Endodermal cell (in vitro differentiated cells): ENCODE data around the gene SSX5. TPM values are rescaled to one million over a fixed set of nuclear protein-coding genes. Genes with fewer than 3 reads are reported as not detected.
"Not testable (repeated sequence)": the region's sequence is repeated elsewhere in the genome, so short reads cannot be mapped to it uniquely, and the experiment has no call there.

Experiments
- DNase-seq: peaks from one replicate; pipeline ENCODE4 v3.0.0-alpha.2; 2017
- H3K27ac ChIP-seq: 2 replicates; pipeline ENCODE4 v1.5.1; 2013; ENCODE audit warnings: mild to moderate bottlenecking, low read depth, low read length, moderate library complexity
- H3K27me3 ChIP-seq: 2 replicates; pipeline ENCODE4 v1.6.1; 2013; ENCODE audit warnings: mild to moderate bottlenecking, low read length, moderate library complexity; ENCODE audit not compliant: insufficient read depth, control insufficient read depth, poor library complexity, severe bottlenecking
- H3K36me3 ChIP-seq: 2 replicates; pipeline ENCODE4 v1.7.0; 2013; ENCODE audit warnings: mild to moderate bottlenecking, low read length, moderate library complexity; ENCODE audit not compliant: control insufficient read depth, insufficient read depth
- H3K4me1 ChIP-seq: one replicate; pipeline ENCODE4 v1.7.0; 2013; ENCODE audit warnings: low read length; ENCODE audit not compliant: control insufficient read depth, insufficient read depth
- H3K4me3 ChIP-seq: 2 replicates; pipeline ENCODE4 v1.5.1; 2013; ENCODE audit warnings: mild to moderate bottlenecking, low read length, moderate library complexity
- H3K9ac ChIP-seq: 2 replicates; pipeline ENCODE4 v1.6.1; 2013; ENCODE audit warnings: mild to moderate bottlenecking, low read length, moderate library complexity; ENCODE audit not compliant: poor library complexity, severe bottlenecking; ENCODE audit errors: extremely low read depth
- H3K9me3 ChIP-seq: 2 replicates; pipeline ENCODE4 v1.6.1; 2013; ENCODE audit warnings: mild to moderate bottlenecking, low read length, moderate library complexity; ENCODE audit not compliant: control insufficient read depth
- H3K27ac Mint-ChIP-seq: 2 replicates; pipeline ENCODE4 v1.8.0; 2020; ENCODE audit warnings: mixed read lengths
- H3K27me3 Mint-ChIP-seq: 2 replicates; pipeline ENCODE4 v1.8.0; 2021; ENCODE audit warnings: mild to moderate bottlenecking, mixed read lengths; ENCODE audit not compliant: insufficient read depth
- H3K36me3 Mint-ChIP-seq: 2 replicates; pipeline ENCODE4 v1.8.0; 2020; ENCODE audit warnings: low read depth, mixed read lengths
- H3K4me1 Mint-ChIP-seq: 2 replicates; pipeline ENCODE4 v1.8.0; 2020; ENCODE audit warnings: mixed read lengths
- H3K4me3 Mint-ChIP-seq: 2 replicates; pipeline ENCODE4 v1.8.0; 2020; ENCODE audit warnings: mild to moderate bottlenecking, moderate library complexity, mixed read lengths
- H3K9me3 Mint-ChIP-seq: 2 replicates; pipeline ENCODE4 v1.8.0; 2020; ENCODE audit warnings: mild to moderate bottlenecking, mixed read lengths
- CTCF ChIP-seq: fragments of 200-600 bp; sonication (generic); conservative IDR thresholded peaks from 2 replicates; pipeline ENCODE4 v1.5.0; 2021; ENCODE audit warnings: antibody characterized with exemption, mild to moderate bottlenecking
- WGBS, 2 experiments: methylation state at CpG; one replicate each; pipeline versions ENCODE4 v1.1.5 to v1.1.7; 2013; ENCODE audit warnings: missing lambda C conversion rate in 2 of 2, mixed read lengths in 1 of 2; ENCODE audit not compliant: insufficient coverage in 1 of 2, insufficient read length in 1 of 2; 5-methylcytosine and 5-hydroxymethylcytosine counted together
- long read RNA-seq, 4 experiments: library from polyadenylated mRNA in 2 of 4; library from RNA in 1 of 4; library from capped mRNA in 1 of 4; stranded (forward) in 3 of 4; unstranded in 1 of 4; transcript quantifications; one replicate each; pipeline ENCODE4 v2.0.0, GENCODE V29; 2020 to 2021; ENCODE audit warnings: inconsistent platforms in 1 of 4
- polyA plus RNA-seq, 2 experiments: library from polyadenylated mRNA; stranded (reverse); fragments of 50-300 nt; gene quantifications; one replicate each; pipeline ENCODE4 v1.2.3, GENCODE V29; 2013
- total RNA-seq, 2 donors: library from RNA; stranded (reverse); fragmentation: NEBNext Ultra II Directional in 1 of 2; extraction: Animal tissue kit (Norgen Biotek cat#: 25700) in 1 of 2; gene quantifications; 2 replicates in 1 of 2; 3 replicates in 1 of 2; pipeline ENCODE4 v1.2.1, GENCODE V29; 2021

SSX5 gene
- total RNA-seq: not detected
- not detected for polyA plus RNA-seq (2013, experiment 1 of 2)
- not detected for polyA plus RNA-seq (2013, experiment 2 of 2)
- long read RNA-seq, experiment 1: 0 reads
- long read RNA-seq, experiment 2: 0 reads
- long read RNA-seq, experiment 3: 0 reads
- long read RNA-seq, experiment 4, partial matches to known transcripts: 1 of 1 reads
- long read RNA-seq, experiment 4, other reads (novel, unspliced or antisense): 0 of 1 reads

- H3K27ac ChIP-seq: no peak within 1 kb of the TSS
- no peaks in the 10 kb centered on the region for H3K9me3 ChIP-seq
- H3K27me3 ChIP-seq: no peaks in the 10 kb centered on the region
- no peak for TF ChIP-seq CTCF
- Mint-ChIP-seq H3K4me1 (no peaks in the 10 kb centered on the region), H3K27me3 (no peaks in the 10 kb centered on the region), H3K36me3 (peaks cover 2% of the 10 kb centered on the region), H3K4me3 (no peak within 1 kb of the TSS), H3K27ac (no peak within 1 kb of the TSS), H3K9me3 (peaks cover 63% of the 10 kb centered on the region)
- no peaks in the 10 kb centered on the region for H3K36me3 ChIP-seq
- no peak for DNase-seq
- no peaks in the 10 kb centered on the region for H3K4me1 ChIP-seq
- H3K9ac ChIP-seq: no peak within 1 kb of the TSS
- WGBS, 2 experiments: 93 to 94% methylated on average over 8 to 12 of the region's 12 CpGs
- no peak within 1 kb of the TSS for H3K4me3 ChIP-seq
These were observed at the start of gene SSX5 for GRCh38 chrX:48196745-48197201. TSS of gene SSX5 (minus strand) at chrX:48196795. CDS start at chrX:48195358, 1,437 bp downstream.

- not testable (repeated sequence) for H3K4me3 Mint-ChIP-seq, H3K4me1 ChIP-seq, H3K36me3 ChIP-seq, H3K4me3 ChIP-seq, DNase-seq, H3K27me3 ChIP-seq, H3K9ac ChIP-seq, H3K4me1 Mint-ChIP-seq, H3K36me3 Mint-ChIP-seq, H3K9me3 ChIP-seq, H3K27ac ChIP-seq, H3K27me3 Mint-ChIP-seq, H3K27ac Mint-ChIP-seq
- H3K9me3 Mint-ChIP-seq: peaks cover 67% of the 10 kb centered on the region
- WGBS, 2 experiments: 100% methylated on average over 3 of the region's 4 CpGs; no CpG with 5 or more reads in 1 of the 2 experiments
These were observed 27.6 kb upstream of the SSX5 start for GRCh38 chrX:48224196-48224595.

GRCh38 chrX:48214341-48214740, 17.7 kb upstream of the SSX5 start:
- WGBS, 2 experiments: 89% methylated on average over 2 of the region's 4 CpGs; no CpG with 5 or more reads in 1 of the 2 experiments
- not testable (repeated sequence) for H3K36me3 Mint-ChIP-seq, H3K27me3 Mint-ChIP-seq

GRCh38 chrX:48190024-48190423, 6.6 kb downstream of the SSX5 start:
- H3K9ac ChIP-seq, H3K36me3 ChIP-seq, H3K4me1 Mint-ChIP-seq, H3K27ac ChIP-seq, H3K4me1 ChIP-seq, DNase-seq, H3K4me3 ChIP-seq, H3K27ac Mint-ChIP-seq, H3K27me3 Mint-ChIP-seq, H3K9me3 ChIP-seq, H3K4me3 Mint-ChIP-seq, H3K27me3 ChIP-seq, H3K36me3 Mint-ChIP-seq: not testable (repeated sequence)
- peaks cover 76% of the 10 kb centered on the region for H3K9me3 Mint-ChIP-seq
- WGBS, 2 experiments: 54 to 83% methylated on average over 3 of the region's 5 CpGs

More at GRCh38 chrX:48214341-48214740, 17.7 kb upstream of the SSX5 start:
- H3K9me3 ChIP-seq, H3K27me3 ChIP-seq, DNase-seq, H3K4me3 Mint-ChIP-seq, H3K27ac ChIP-seq, H3K4me1 Mint-ChIP-seq, H3K9ac ChIP-seq, H3K4me1 ChIP-seq, H3K36me3 ChIP-seq, H3K4me3 ChIP-seq, H3K27ac Mint-ChIP-seq: not testable (repeated sequence)
- H3K9me3 Mint-ChIP-seq: peaks cover 54% of the 10 kb centered on the region

GRCh38 chrX:48181882-48182281, 14.7 kb downstream of the SSX5 start:
- H3K4me1 Mint-ChIP-seq, H3K27me3 Mint-ChIP-seq: not testable (repeated sequence)

More at GRCh38 chrX:48181882-48182281, 14.7 kb downstream of the SSX5 start:
- H3K27ac ChIP-seq, H3K9me3 ChIP-seq, H3K9ac ChIP-seq, DNase-seq, H3K27ac Mint-ChIP-seq, H3K4me1 ChIP-seq, H3K27me3 ChIP-seq, H3K36me3 Mint-ChIP-seq, H3K4me3 ChIP-seq, H3K4me3 Mint-ChIP-seq, H3K36me3 ChIP-seq: not testable (repeated sequence)
- WGBS, 2 experiments: 97 to 100% methylated on average over 1 to 3 of the region's 5 CpGs
- peaks cover 72% of the 10 kb centered on the region for H3K9me3 Mint-ChIP-seq
